Activated CD8-positive, alpha-beta memory T cell treated with anti-CD3 and anti-CD28 coated beads for 36 hours (primary cell): ENCODE data around the gene CCDC200. TPM values are rescaled to one million over a fixed set of nuclear protein-coding genes. Genes with fewer than 3 reads are reported as not detected.
"Not testable (repeated sequence)": the region's sequence is repeated elsewhere in the genome, so short reads cannot be mapped to it uniquely, and the experiment has no call there.

ENCODE experiments used
- CTCF ChIA-PET: fragments of 350-600 bp; sonication (Branson Sonifier 250); formaldehyde crosslinking; loops from one replicate; lab custom pipeline; 2021; ENCODE audit warnings: antibody characterized with exemption; lab: Charles Lee
- POLR2A ChIA-PET: fragments of 350-600 bp; sonication (Branson Sonifier 250); formaldehyde crosslinking; loops from one replicate; lab custom pipeline; 2021; ENCODE audit warnings: antibody characterized with exemption; lab: Charles Lee
- total RNA-seq, 2 experiments: library from RNA; stranded (reverse); gene quantifications; one replicate each; pipeline ENCODE4 v1.2.3, GENCODE V29; 2021

Gene CCDC200
- total RNA-seq, result under 1 TPM in 1 of 2 experiments, not detected in 1; 0.31 TPM

GRCh38 chr17:43228020-43228782 is at the start of gene CCDC200:
Gene CCDC200 (minus strand): TSS chr17:43228623. CDS start chr17:43228554, 69 bp downstream.
- CTCF ChIA-PET, result not testable (repeated sequence)

GRCh38 chr17:43272914-43273313 is 44.5 kb upstream of the CCDC200 start:
- CTCF ChIA-PET, result not testable (repeated sequence)

More at GRCh38 chr17:43228020-43228782, at the start of gene CCDC200:
- POLR2A ChIA-PET, result not testable (repeated sequence)

GRCh38 chr17:43272483-43272882 is 44.1 kb upstream of the CCDC200 start:
- POLR2A ChIA-PET, CTCF ChIA-PET: not testable (repeated sequence)

More at GRCh38 chr17:43272914-43273313, 44.5 kb upstream of the CCDC200 start:
- POLR2A ChIA-PET, result not testable (repeated sequence)

- CTCF ChIA-PET, POLR2A ChIA-PET: not testable (repeated sequence)
Measured at GRCh38 chr17:43270552-43271504, 42.4 kb upstream of the CCDC200 start.

GRCh38 chr17:43246456-43246855 is 18.0 kb upstream of the CCDC200 start:
- CTCF ChIA-PET, POLR2A ChIA-PET: not testable (repeated sequence)

GRCh38 chr17:43240596-43241352 is 12.4 kb upstream of the CCDC200 start:
- POLR2A ChIA-PET, CTCF ChIA-PET: not testable (repeated sequence)

GRCh38 chr17:43239597-43239996 is 11.2 kb upstream of the CCDC200 start:
- CTCF ChIA-PET, POLR2A ChIA-PET: not testable (repeated sequence)

- POLR2A ChIA-PET, CTCF ChIA-PET: not testable (repeated sequence)
Measured at GRCh38 chr17:43233877-43234276, 5.5 kb upstream of the CCDC200 start, which contains the start of gene RNU2-1. Gene RNU2-1 (minus strand): TSS chr17:43233977.

GRCh38 chr17:43233263-43233662 is 4.8 kb upstream of the CCDC200 start:
- POLR2A ChIA-PET, result not testable (repeated sequence)

GRCh38 chr17:43232021-43232699 is 3.7 kb upstream of the CCDC200 start:
- POLR2A ChIA-PET, CTCF ChIA-PET: not testable (repeated sequence)

More at GRCh38 chr17:43233263-43233662, 4.8 kb upstream of the CCDC200 start:
- CTCF ChIA-PET, result not testable (repeated sequence)

- POLR2A ChIA-PET, CTCF ChIA-PET: not testable (repeated sequence)
Measured at GRCh38 chr17:43231205-43232020, 3.0 kb upstream of the CCDC200 start.

GRCh38 chr17:43226393-43226792 is 2.0 kb downstream of the CCDC200 start:
- ChIA-PET CTCF (no interaction called here), POLR2A (interaction anchor here (0.5 kb wide), 1 partner anchor 105 kb away, joined by 3 read pairs; no protein-coding TSS in a partner anchor)

- ChIA-PET POLR2A (no interaction called here), CTCF (no interaction called here)
Measured at GRCh38 chr17:43224146-43224705, 4.2 kb downstream of the CCDC200 start.

GRCh38 chr17:43220511-43221125 is 7.8 kb downstream of the CCDC200 start:
- CTCF ChIA-PET, result interaction anchor here (1.2 kb wide), 1 partner anchor 19 kb away, joined by 3 read pairs; no protein-coding TSS in a partner anchor
- POLR2A ChIA-PET, result no interaction called here

- POLR2A ChIA-PET, result no interaction called here
Measured at GRCh38 chr17:43219746-43220380, 8.6 kb downstream of the CCDC200 start.

GRCh38 chr17:43219001-43219400 is 9.4 kb downstream of the CCDC200 start:
- POLR2A ChIA-PET, result no interaction called here
- CTCF ChIA-PET, result no interaction called here

More at GRCh38 chr17:43219746-43220380, 8.6 kb downstream of the CCDC200 start:
- CTCF ChIA-PET, result interaction anchor here (0.7 to 1.2 kb wide), 3 partner anchors 18 to 474 kb away, joined by 3 to 5 read pairs (median 3); no protein-coding TSS in a partner anchor
